ENCODE results near the gene PTGER1. TPM values are rescaled to one million over a fixed set of nuclear protein-coding genes. Genes with fewer than 3 reads are reported as not detected.
A peak's percentile ranks its signal among the peaks of the same experiment; 100 is the strongest.

The PTGER1 gene
- total RNA-seq, 4 donors from 2014 or later, result 1.5 TPM; not detected in 3

- intact Hi-C loops (cut with DNase I), result no loop called here
- Histone ChIP-seq H3K27ac (no peak overlapping the region), H3K4me3 (replicated peaks in 1 of 3) (no peak overlapping the region), H3K36me3 (peaks cover 30% of the 10 kb centered on the region in 2 donors), H3K9me3 (no peaks in the 10 kb centered on the region), H3K4me1 (peaks cover 9 to 27% of the 10 kb centered on the region in 2 donors), H3K27me3 (no peaks in the 10 kb centered on the region)
- no peak for DNase-seq
- WGBS, 2 donors, result 46 to 57% methylated on average over 11 to 12 of the region's 12 CpGs
- TF ChIP-seq POLR2A (IDR thresholded peaks at IDR 0.05), result no peak
- TF ChIP-seq CTCF (IDR thresholded peaks at IDR 0.05), result no peak
Measured at GRCh38 chr19:14474827-14475226, 327 bp downstream of the PTGER1 start.

- intact Hi-C loops (cut with DNase I), result no loop called here
- Histone ChIP-seq H3K9me3 (no peaks in the 10 kb centered on the region), H3K4me3 (replicated peaks in 1 of 3) (no peak overlapping the region), H3K4me1 (peaks cover 9 to 27% of the 10 kb centered on the region in 2 donors), H3K27me3 (no peaks in the 10 kb centered on the region), H3K27ac (no peak overlapping the region), H3K36me3 (peaks cover 29 to 30% of the 10 kb centered on the region in 2 donors)
- peak in 1 of 2 donors; percentile 30 for DNase-seq
- TF ChIP-seq POLR2A (IDR thresholded peaks at IDR 0.05) (no peak), CTCF (IDR thresholded peaks at IDR 0.05) (no peak)
- WGBS, 2 donors, result 10 to 45% methylated on average over 7 to 27 of the region's 53 CpGs
Measured at GRCh38 chr19:14473978-14474578, 1.1 kb downstream of the PTGER1 start.

- 14 to 20% methylated on average over 14 to 38 of the region's 97 CpGs for WGBS, 2 donors
- H3K9me3 ChIP-seq, result no peaks in the 10 kb centered on the region
- no peak for DNase-seq
- peaks cover 22 to 25% of the 10 kb centered on the region in 2 donors for H3K36me3 ChIP-seq
- H3K4me1 ChIP-seq, result peaks cover 9 to 27% of the 10 kb centered on the region in 2 donors
- intact Hi-C loops (cut with DNase I), result no loop called here
- TF ChIP-seq CTCF (IDR thresholded peaks at IDR 0.05) (no peak), POLR2A (IDR thresholded peaks at IDR 0.05) (no peak)
- H3K27me3 ChIP-seq, result no peaks in the 10 kb centered on the region
- no peak overlapping the region for H3K27ac ChIP-seq
- no peak overlapping the region for H3K4me3 ChIP-seq (replicated peaks in 1 of 3)
Measured at GRCh38 chr19:14473073-14473977, 1.8 kb downstream of the PTGER1 start.

GRCh38 chr19:14472202-14472938 is 2.8 kb downstream of the PTGER1 start:
- peak overlapping the region in 1 of 3 donors; percentile 15 for H3K4me3 ChIP-seq (replicated peaks in 1 of 3)
- peak; percentile 56 to 61 for DNase-seq
- TF ChIP-seq POLR2A (IDR thresholded peaks at IDR 0.05), result no peak
- peak; percentile 60 to 99 (median 86) for TF ChIP-seq CTCF (IDR thresholded peaks at IDR 0.05)
- no peak overlapping the region for H3K27ac ChIP-seq
- intact Hi-C loops (cut with DNase I), result no loop called here
- 5% methylated on average over 26 to 29 of the region's 66 CpGs for WGBS, 2 donors
- H3K36me3 ChIP-seq, result peaks cover 22 to 28% of the 10 kb centered on the region in 2 donors
- H3K27me3 ChIP-seq, result no peaks in the 10 kb centered on the region
- peaks cover 9 to 27% of the 10 kb centered on the region in 2 donors for H3K4me1 ChIP-seq
- H3K9me3 ChIP-seq, result no peaks in the 10 kb centered on the region

Measured in thyroid gland (tissue), 4 donors.